Measurements from ENCODE around the gene ETV1. TPM values are rescaled to one million over a fixed set of nuclear protein-coding genes. Genes with fewer than 3 reads are reported as not detected.

Gene ETV1
- total and polyA plus RNA-seq, 11 donors = 9.6 to 118 (median 82.1) TPM

DNA sequence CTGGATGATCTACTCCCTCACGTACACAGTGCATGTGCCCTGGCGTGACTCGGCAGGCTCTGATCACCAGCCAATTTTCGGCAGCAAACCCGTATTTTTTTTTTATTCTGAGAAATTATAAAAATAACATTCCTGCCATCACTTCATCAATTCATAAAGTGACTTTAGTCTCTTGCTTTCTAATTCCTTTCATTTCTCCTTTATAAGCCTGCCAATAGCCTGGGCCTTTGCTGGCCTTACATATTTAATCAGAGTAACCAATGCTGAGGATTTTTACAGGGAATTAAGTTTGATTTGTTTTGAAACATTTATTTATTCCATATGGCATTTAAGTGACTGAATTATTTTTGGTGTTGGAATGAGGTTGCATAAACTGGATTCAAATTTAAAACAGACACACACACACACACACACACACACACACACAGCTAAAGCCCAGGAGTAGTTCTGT, 140.8 kb downstream of the ETV1 start:
- Histone ChIP-seq H3K27ac (no peak overlapping the region), H3K4me3 (no peak overlapping the region), H3K27me3 (no peaks in the 10 kb centered on the region), H3K4me1 (peaks cover 0 to 12% (median 0%) of the 10 kb centered on the region in 12 donors), H3K36me3 (no peaks in the 10 kb centered on the region), H3K9me3 (no peaks in the 10 kb centered on the region)
- ATAC-seq (no peak), DNase-seq (no peak)
- TF ChIP-seq POLR2A (IDR thresholded peaks at IDR 0.05) = no peak
- TF ChIP-seq, protein P1, sequence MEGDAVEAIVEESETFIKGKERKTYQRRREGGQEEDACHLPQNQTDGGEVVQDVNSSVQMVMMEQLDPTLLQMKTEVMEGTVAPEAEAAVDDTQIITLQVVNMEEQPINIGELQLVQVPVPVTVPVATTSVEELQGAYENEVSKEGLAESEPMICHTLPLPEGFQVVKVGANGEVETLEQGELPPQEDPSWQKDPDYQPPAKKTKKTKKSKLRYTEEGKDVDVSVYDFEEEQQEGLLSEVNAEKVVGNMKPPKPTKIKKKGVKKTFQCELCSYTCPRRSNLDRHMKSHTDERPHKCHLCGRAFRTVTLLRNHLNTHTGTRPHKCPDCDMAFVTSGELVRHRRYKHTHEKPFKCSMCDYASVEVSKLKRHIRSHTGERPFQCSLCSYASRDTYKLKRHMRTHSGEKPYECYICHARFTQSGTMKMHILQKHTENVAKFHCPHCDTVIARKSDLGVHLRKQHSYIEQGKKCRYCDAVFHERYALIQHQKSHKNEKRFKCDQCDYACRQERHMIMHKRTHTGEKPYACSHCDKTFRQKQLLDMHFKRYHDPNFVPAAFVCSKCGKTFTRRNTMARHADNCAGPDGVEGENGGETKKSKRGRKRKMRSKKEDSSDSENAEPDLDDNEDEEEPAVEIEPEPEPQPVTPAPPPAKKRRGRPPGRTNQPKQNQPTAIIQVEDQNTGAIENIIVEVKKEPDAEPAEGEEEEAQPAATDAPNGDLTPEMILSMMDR (IDR thresholded peaks at IDR 0.05) = no peak
- WGBS, 4 donors = 72 to 77% (median 75%) methylated on average over 5 of the region's 5 CpGs
- intact Hi-C loops (cut with DNase I) = no loop called here

DNA sequence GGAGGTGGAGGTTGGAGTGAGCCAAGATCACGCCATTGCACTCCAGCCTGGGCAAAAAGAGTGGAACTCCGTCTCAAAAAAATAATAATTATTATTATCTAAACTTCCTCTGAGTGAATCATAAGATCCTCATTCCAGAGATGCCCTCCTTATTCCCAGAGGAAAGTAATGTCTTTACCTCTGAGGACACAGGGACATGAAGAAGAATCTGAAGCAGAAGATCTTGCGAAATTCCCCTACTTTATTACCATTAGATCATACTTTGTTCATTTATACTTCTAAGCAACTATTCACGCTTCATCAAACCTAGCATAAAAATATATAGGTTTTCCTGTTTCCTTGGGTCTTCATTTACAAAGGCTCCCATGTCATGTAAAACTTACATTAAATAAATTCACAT, 143.1 kb downstream of the ETV1 start:
- DNase-seq = no peak
- Histone ChIP-seq H3K27me3 (no peaks in the 10 kb centered on the region), H3K4me3 (no peak overlapping the region), H3K36me3 (no peaks in the 10 kb centered on the region), H3K27ac (no peak overlapping the region), H3K9me3 (no peaks in the 10 kb centered on the region), H3K4me1 (peaks cover 0 to 12% (median 0%) of the 10 kb centered on the region in 12 donors)
- WGBS, 4 donors = 89 to 93% (median 91%) methylated on average over 4 of the region's 4 CpGs
- TF ChIP-seq, protein P1 (IDR thresholded peaks at IDR 0.05) = no peak
- no peak for ATAC-seq
- intact Hi-C loops (cut with DNase I) = no loop called here

DNA sequence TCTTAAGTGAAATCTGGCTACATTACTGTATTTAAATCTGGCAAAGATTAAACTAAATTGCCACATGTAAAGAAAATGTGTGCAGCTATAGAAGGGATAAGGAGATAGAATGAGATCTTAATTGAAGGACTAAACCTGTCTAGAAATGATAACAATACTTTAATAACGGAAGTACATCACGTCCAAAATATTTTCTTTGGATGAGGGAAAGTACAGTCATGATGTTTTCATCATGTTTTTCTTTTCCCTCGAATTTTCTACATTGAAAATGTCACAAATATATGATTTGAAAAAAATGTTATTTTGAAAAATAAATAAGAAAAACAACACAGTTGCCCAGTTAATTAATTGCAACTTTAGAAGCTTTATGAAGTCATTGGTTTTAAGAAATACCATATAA, 143.9 kb downstream of the ETV1 start:
- H3K4me3 ChIP-seq = no peak overlapping the region
- TF ChIP-seq POLR2A (IDR thresholded peaks at IDR 0.05) = no peak
- TF ChIP-seq, protein P1 (IDR thresholded peaks at IDR 0.05) = no peak
- no peaks in the 10 kb centered on the region for H3K36me3 ChIP-seq
- intact Hi-C loops (cut with DNase I) = no loop called here
- 67 to 76% (median 71%) methylated on average over 3 of the region's 3 CpGs for WGBS, 4 donors
- no peaks in the 10 kb centered on the region for H3K9me3 ChIP-seq
- no peaks in the 10 kb centered on the region for H3K27me3 ChIP-seq
- no peak for DNase-seq
- peaks cover 0 to 12% (median 0%) of the 10 kb centered on the region in 12 donors for H3K4me1 ChIP-seq
- H3K27ac ChIP-seq = no peak overlapping the region
- ATAC-seq = no peak

DNA sequence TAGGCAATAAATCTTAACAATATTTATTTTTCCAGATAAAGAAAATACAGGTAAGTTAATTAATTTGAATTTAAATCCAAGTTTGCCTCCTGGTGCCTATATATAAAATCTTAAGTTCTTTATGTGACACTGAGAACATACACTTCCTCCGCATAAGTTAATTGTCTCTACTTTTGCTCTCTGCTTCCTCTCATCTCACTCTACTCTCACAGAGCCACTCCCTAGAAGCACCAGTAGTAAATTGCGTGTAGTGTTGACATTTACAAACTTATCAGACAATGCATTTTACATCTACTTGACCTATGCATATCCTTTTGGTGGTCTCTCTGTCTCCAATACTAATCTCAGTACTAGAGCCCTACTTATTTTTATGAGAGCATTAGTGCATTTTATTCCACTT, 144.5 kb downstream of the ETV1 start:
- no peak for ATAC-seq

More for the DNA sequence above, 144.5 kb downstream of the ETV1 start:
- H3K9me3 ChIP-seq = no peaks in the 10 kb centered on the region
- intact Hi-C loops (cut with DNase I) = no loop called here
- no peak overlapping the region for H3K27ac ChIP-seq
- DNase-seq = no peak
- H3K27me3 ChIP-seq = no peaks in the 10 kb centered on the region
- WGBS, 4 donors = 86 to 89% (median 87%) methylated on average over 2 of the region's 2 CpGs
- TF ChIP-seq POLR2A (IDR thresholded peaks at IDR 0.05) = no peak
- TF ChIP-seq, protein P1 (IDR thresholded peaks at IDR 0.05) = no peak
- H3K4me3 ChIP-seq = no peak overlapping the region
- no peaks in the 10 kb centered on the region for H3K36me3 ChIP-seq
- H3K4me1 ChIP-seq = peaks cover 0 to 5% (median 0%) of the 10 kb centered on the region in 12 donors
